HG02588 (cell line): ENCODE results near the gene UGDH.

Source experiments
- ATAC-seq: cut with Tn5 transposase; IDR thresholded peaks from one replicate; pipeline ENCODE4 v1.9.1; 2021; ENCODE audit warnings: mild to moderate bottlenecking, moderate library complexity; ENCODE audit not compliant: unreplicated experiment

Gene UGDH

GRCh38 chr4:39456946-39457763 is 70.1 kb downstream of the UGDH start:
- ATAC-seq: no peak

GRCh38 chr4:39455486-39455885 is 71.8 kb downstream of the UGDH start:
- ATAC-seq: no peak

- ATAC-seq: no peak
These were observed 73.5 kb downstream of the UGDH start for GRCh38 chr4:39453738-39454137.

- no peak for ATAC-seq
These were observed 74.2 kb downstream of the UGDH start for GRCh38 chr4:39452860-39453587.

GRCh38 chr4:39452153-39452859 is 74.9 kb downstream of the UGDH start:
- no peak for ATAC-seq

GRCh38 chr4:39451423-39452023 is 75.7 kb downstream of the UGDH start:
- no peak for ATAC-seq

- no peak for ATAC-seq
These were observed 76.6 kb downstream of the UGDH start for GRCh38 chr4:39450618-39451017.
